Spleen (tissue), 11 donors: ENCODE results near the gene RBM5. TPM values are rescaled to one million over a fixed set of nuclear protein-coding genes. Genes with fewer than 3 reads are reported as not detected.

ENCODE experiments used
- DNase-seq: peaks from one replicate; pipeline ENCODE4 v3.0.0-alpha.2; 2020
- H3K27ac ChIP-seq, 8 donors: fragments of 200-600 bp; sonication (generic) in 7 of 8; 1 replicate in 4 of 8; 2 replicates in 4 of 8; pipeline versions ENCODE4 v1.5.0 to v1.8.0; 2016 to 2021; ENCODE audit warnings: inconsistent platforms in 4 of 8, mild to moderate bottlenecking in 4 of 8, moderate library complexity in 1 of 8
- H3K27me3 ChIP-seq, 7 donors: fragments of 200-600 bp; sonication (generic) in 6 of 7; replicated peaks in 1 of 7; 1 replicate in 4 of 7; 2 replicates in 3 of 7; pipeline versions ENCODE4 v1.5.0 to v1.8.0; 2016 to 2021; ENCODE audit warnings: inconsistent platforms in 3 of 7, mild to moderate bottlenecking in 1 of 7
- H3K36me3 ChIP-seq, 6 donors: fragments of 200-600 bp; sonication (generic) in 5 of 6; 1 replicate in 4 of 6; 2 replicates in 2 of 6; pipeline versions ENCODE4 v1.5.0 to v1.8.0; 2016 to 2021; ENCODE audit warnings: inconsistent platforms in 2 of 6
- H3K4me1 ChIP-seq, 6 donors: fragments of 200-600 bp; sonication (generic) in 5 of 6; 1 replicate in 3 of 6; 2 replicates in 3 of 6; pipeline versions ENCODE4 v1.5.0 to v1.8.0; 2016 to 2021; ENCODE audit warnings: inconsistent platforms in 3 of 6
- H3K4me3 ChIP-seq, 8 donors: fragments of 200-600 bp; sonication (generic) in 7 of 8; 1 replicate in 4 of 8; 2 replicates in 4 of 8; pipeline versions ENCODE4 v1.5.0 to v1.8.0; 2016 to 2021; ENCODE audit warnings: inconsistent platforms in 4 of 8, mild to moderate bottlenecking in 4 of 8, moderate library complexity in 2 of 8
- H3K9me3 ChIP-seq, 8 donors: fragments of 200-600 bp; sonication (generic) in 7 of 8; 1 replicate in 4 of 8; 2 replicates in 4 of 8; pipeline versions ENCODE4 v1.5.0 to v1.8.0; 2016 to 2021; ENCODE audit warnings: inconsistent platforms in 4 of 8
- POLR2A ChIP-seq, 3 donors: fragments of 450-650 bp; IDR thresholded peaks; one replicate each; pipeline ENCODE4 v1.5.1; 2017; ENCODE audit warnings: antibody characterized with exemption in 3 of 3, mild to moderate bottlenecking in 1 of 3
- POLR2AphosphoS5 ChIP-seq, 3 donors: sonication (generic); formaldehyde crosslinking; IDR thresholded peaks; one replicate each; pipeline ENCODE4 v1.5.1; 2017; ENCODE audit warnings: antibody characterized with exemption in 3 of 3
- WGBS, 5 donors: extraction: QIAGEN DNeasy Blood & Tissue Kit in 3 of 5; methylation state at CpG; one replicate each; pipeline versions ENCODE4 v1.1.5 to v1.1.7; 2013 to 2018; 5-methylcytosine and 5-hydroxymethylcytosine counted together
- intact Hi-C: fragments of 100-400 bp; cut with DNase I; formaldehyde crosslinking; loops from one replicate; pipeline ENCODE4 v1.15.0; 2023; ENCODE audit warnings: low total_unique reads
- polyA plus RNA-seq, 3 donors: library from polyadenylated mRNA; stranded (reverse); fragments of 200-250 nt; gene quantifications; one replicate each; pipeline ENCODE4 v1.2.1, GENCODE V29; 2013
- total RNA-seq, 7 donors: library from RNA; depleted of rRNA in 3 of 7; stranded (reverse); fragments of >200 nt in 3 of 7; fragmentation: NEBNext Ultra II Directional in 4 of 7; extraction: Animal tissue kit (Norgen Biotek cat#: 25700) in 4 of 7; gene quantifications; one replicate each; pipeline versions ENCODE4 v1.1.0 to v1.2.1, GENCODE V29; 2016 to 2021
- TF ChIP-seq, protein P1 (sequence below), 11 experiments: fragments of 200-600 bp in 7 of 11; fragments of 450-650 bp in 4 of 11; sonication (generic) in 4 of 11; IDR thresholded peaks in 8 of 11; conservative IDR thresholded peaks in 3 of 11; 1 replicate in 7 of 11; 2 replicates in 4 of 11; pipeline versions ENCODE4 v1.4.0 to v1.8.0; 2016 to 2021; ENCODE audit warnings: antibody characterized with exemption in 11 of 11, inconsistent platforms in 4 of 11, mild to moderate bottlenecking in 1 of 11
- donor health status: healthy with polysubstance abuse.
- donor health status: DM: no; HTN: no; CAD: no; lungs with moderate emphysema.
- donor health status: DM: no; HTN: no; CAD: no.
- donor health status: Bipolar disorder and iron deficiency.
- donor health status: healthy.
- donor health status: DM: no; HTN: no; CAD: no.
- donor health status: DM: yes; HTN: yes; CAD: no.

The RBM5 gene
- total and polyA plus RNA-seq, 10 donors: 79.2 to 381 (median 234) TPM

- DNase-seq: no peak
- WGBS, 5 donors: 77 to 89% (median 80%) methylated on average over 5 to 6 of the region's 6 CpGs
- peaks cover 0 to 3% (median 0%) of the 10 kb centered on the region in 6 donors for H3K4me1 ChIP-seq
- H3K4me3 ChIP-seq: no peak overlapping the region
- no peaks in the 10 kb centered on the region for H3K27me3 ChIP-seq
- no peaks in the 10 kb centered on the region for H3K9me3 ChIP-seq
- no peak for TF ChIP-seq POLR2A (IDR thresholded peaks at IDR 0.05)
- TF ChIP-seq, protein P1, sequence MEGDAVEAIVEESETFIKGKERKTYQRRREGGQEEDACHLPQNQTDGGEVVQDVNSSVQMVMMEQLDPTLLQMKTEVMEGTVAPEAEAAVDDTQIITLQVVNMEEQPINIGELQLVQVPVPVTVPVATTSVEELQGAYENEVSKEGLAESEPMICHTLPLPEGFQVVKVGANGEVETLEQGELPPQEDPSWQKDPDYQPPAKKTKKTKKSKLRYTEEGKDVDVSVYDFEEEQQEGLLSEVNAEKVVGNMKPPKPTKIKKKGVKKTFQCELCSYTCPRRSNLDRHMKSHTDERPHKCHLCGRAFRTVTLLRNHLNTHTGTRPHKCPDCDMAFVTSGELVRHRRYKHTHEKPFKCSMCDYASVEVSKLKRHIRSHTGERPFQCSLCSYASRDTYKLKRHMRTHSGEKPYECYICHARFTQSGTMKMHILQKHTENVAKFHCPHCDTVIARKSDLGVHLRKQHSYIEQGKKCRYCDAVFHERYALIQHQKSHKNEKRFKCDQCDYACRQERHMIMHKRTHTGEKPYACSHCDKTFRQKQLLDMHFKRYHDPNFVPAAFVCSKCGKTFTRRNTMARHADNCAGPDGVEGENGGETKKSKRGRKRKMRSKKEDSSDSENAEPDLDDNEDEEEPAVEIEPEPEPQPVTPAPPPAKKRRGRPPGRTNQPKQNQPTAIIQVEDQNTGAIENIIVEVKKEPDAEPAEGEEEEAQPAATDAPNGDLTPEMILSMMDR (IDR thresholded peaks at IDR 0.05 in 8 of 11, conservative IDR thresholded peaks at IDR 0.05 in 3 of 11): no peak
- TF ChIP-seq POLR2AphosphoS5 (IDR thresholded peaks at IDR 0.05): no peak
- no peak overlapping the region for H3K27ac ChIP-seq
- H3K36me3 ChIP-seq: no peaks in the 10 kb centered on the region
- intact Hi-C loops: no loop called here
Measured at GRCh38 chr3:50132421-50133282, 43.9 kb downstream of the RBM5 start.

DNA sequence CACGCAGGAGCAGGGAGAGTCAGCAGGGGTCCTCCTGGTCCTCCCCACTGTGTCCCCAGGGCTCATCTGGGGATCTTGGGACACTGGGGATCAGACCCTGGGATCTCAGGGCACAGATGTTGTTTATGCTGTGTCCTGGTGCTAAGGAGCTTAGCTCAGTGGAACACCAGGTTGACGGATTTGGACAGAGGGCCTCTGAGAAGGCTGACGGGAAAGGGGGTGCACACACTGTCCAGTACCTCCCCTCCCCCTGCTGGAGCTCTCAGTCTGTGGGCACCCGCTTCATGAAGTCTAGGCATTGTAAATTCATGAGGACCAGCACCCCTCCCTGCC is 44.5 kb downstream of the RBM5 start:
- no peaks in the 10 kb centered on the region for H3K9me3 ChIP-seq
- no peaks in the 10 kb centered on the region for H3K36me3 ChIP-seq
- intact Hi-C loops: no loop called here
- no peak overlapping the region for H3K27ac ChIP-seq
- H3K4me1 ChIP-seq: peaks cover 0 to 8% (median 4%) of the 10 kb centered on the region in 6 donors
- no peak for DNase-seq
- no peak for TF ChIP-seq POLR2AphosphoS5 (IDR thresholded peaks at IDR 0.05)
- TF ChIP-seq POLR2A (IDR thresholded peaks at IDR 0.05): no peak
- TF ChIP-seq, protein P1 (IDR thresholded peaks at IDR 0.05 in 8 of 11, conservative IDR thresholded peaks at IDR 0.05 in 3 of 11): no peak
- 70 to 95% (median 79%) methylated on average over 2 to 4 of the region's 4 CpGs for WGBS, 5 donors
- no peak overlapping the region for H3K4me3 ChIP-seq
- H3K27me3 ChIP-seq: no peaks in the 10 kb centered on the region

GRCh38 chr3:50134367-50134766 is 45.6 kb downstream of the RBM5 start:
- no peaks in the 10 kb centered on the region for H3K36me3 ChIP-seq
- TF ChIP-seq POLR2A (IDR thresholded peaks at IDR 0.05): no peak
- TF ChIP-seq, protein P1 (IDR thresholded peaks at IDR 0.05 in 8 of 11, conservative IDR thresholded peaks at IDR 0.05 in 3 of 11): no peak
- TF ChIP-seq POLR2AphosphoS5 (IDR thresholded peaks at IDR 0.05): no peak
- no peaks in the 10 kb centered on the region for H3K27me3 ChIP-seq
- peaks cover 7 to 20% (median 14%) of the 10 kb centered on the region in 6 donors for H3K4me1 ChIP-seq
- WGBS, 5 donors: 20 to 46% (median 37%) methylated on average over 1 to 2 of the region's 2 CpGs
- DNase-seq: no peak
- no peaks in the 10 kb centered on the region for H3K9me3 ChIP-seq
- H3K27ac ChIP-seq: no peak overlapping the region
- intact Hi-C loops: no loop called here
- H3K4me3 ChIP-seq: no peak overlapping the region

DNA sequence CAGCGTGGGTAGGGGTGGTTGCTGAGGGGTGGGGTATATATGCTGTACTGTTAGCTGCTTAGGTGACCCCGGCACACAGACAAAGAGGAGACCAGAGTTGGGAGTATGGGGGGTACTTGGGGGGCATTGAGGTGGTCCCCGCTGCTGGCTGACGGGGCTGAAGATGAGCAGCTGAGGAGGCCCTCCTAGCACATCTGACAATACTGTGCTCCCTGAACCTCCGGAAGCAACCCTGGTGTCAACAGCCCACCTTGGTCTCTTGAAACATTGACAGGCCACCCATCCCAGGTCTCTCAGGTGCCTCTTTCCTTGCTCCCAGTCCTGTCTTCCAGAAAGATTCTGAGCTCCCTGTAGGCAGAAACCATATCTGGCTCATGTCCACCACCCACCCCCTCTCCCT is 47.2 kb downstream of the RBM5 start:
- DNase-seq: no peak
- Histone ChIP-seq H3K27me3 (no peaks in the 10 kb centered on the region), H3K4me1 (peaks cover 7 to 24% (median 14%) of the 10 kb centered on the region in 6 donors), H3K4me3 (no peak overlapping the region), H3K9me3 (no peaks in the 10 kb centered on the region), H3K27ac (no peak overlapping the region), H3K36me3 (no peaks in the 10 kb centered on the region)
- intact Hi-C loops: no loop called here
- TF ChIP-seq POLR2AphosphoS5 (IDR thresholded peaks at IDR 0.05): no peak
- TF ChIP-seq, protein P1 (IDR thresholded peaks at IDR 0.05 in 8 of 11, conservative IDR thresholded peaks at IDR 0.05 in 3 of 11): no peak
- TF ChIP-seq POLR2A (IDR thresholded peaks at IDR 0.05): no peak
- WGBS, 5 donors: 84 to 94% (median 90%) methylated on average over 5 of the region's 5 CpGs
